ENCODE measurements around the gene KRTAP4-3.
"Not testable (repeated sequence)": the region's sequence is repeated elsewhere in the genome, so short reads cannot be mapped to it uniquely, and the experiment has no call there.

Gene KRTAP4-3

GRCh38 chr17:41150026-41150425, 18.0 kb downstream of the KRTAP4-3 start:
- DNase-seq, result no peak

GRCh38 chr17:41149652-41149985, 18.4 kb downstream of the KRTAP4-3 start, which contains the start of gene KRTAP4-5:
TSS of gene KRTAP4-5 (minus strand) at chr17:41149825. CDS start at chr17:41149767, 58 bp downstream.
- no peak for DNase-seq

GRCh38 chr17:41148971-41149651, 18.9 kb downstream of the KRTAP4-3 start:
- not testable (repeated sequence) for DNase-seq

- no peak for DNase-seq
These were observed 20.4 kb downstream of the KRTAP4-3 start for GRCh38 chr17:41147531-41148204.

GRCh38 chr17:41145261-41145660, 22.8 kb downstream of the KRTAP4-3 start:
- no peak for DNase-seq

- DNase-seq, result no peak
These were observed 23.2 kb downstream of the KRTAP4-3 start for GRCh38 chr17:41144846-41145245.

GRCh38 chr17:41141361-41141760, 26.7 kb downstream of the KRTAP4-3 start:
- DNase-seq, result no peak

- no peak for DNase-seq
These were observed 27.5 kb downstream of the KRTAP4-3 start, which contains the start of gene KRTAP4-6 for GRCh38 chr17:41140360-41141131. TSS of gene KRTAP4-6 (minus strand) at chr17:41140544. CDS start at chr17:41140487, 57 bp downstream.

- DNase-seq, result not testable (repeated sequence)
These were observed 28.2 kb downstream of the KRTAP4-3 start for GRCh38 chr17:41139865-41140264.

- no peak for DNase-seq
These were observed 33.9 kb downstream of the KRTAP4-3 start for GRCh38 chr17:41133880-41134735.

GRCh38 chr17:41131979-41132378, 36.0 kb downstream of the KRTAP4-3 start:
- DNase-seq, result no peak

GRCh38 chr17:41127371-41127770, 40.6 kb downstream of the KRTAP4-3 start:
- DNase-seq, result no peak

- DNase-seq, result no peak
These were observed 41.6 kb downstream of the KRTAP4-3 start for GRCh38 chr17:41126412-41126811.

- DNase-seq, result no peak
These were observed 43.0 kb downstream of the KRTAP4-3 start for GRCh38 chr17:41125064-41125463.

GRCh38 chr17:41123991-41124371, 44.0 kb downstream of the KRTAP4-3 start, which contains the start of gene KRTAP4-12:
TSS of gene KRTAP4-12 (minus strand) at chr17:41124182. CDS start at chr17:41124122, 60 bp downstream.
- not testable (repeated sequence) for DNase-seq

GRCh38 chr17:41123292-41123990, 44.6 kb downstream of the KRTAP4-3 start:
- DNase-seq, result not testable (repeated sequence)

GRCh38 chr17:41121742-41122141, 46.3 kb downstream of the KRTAP4-3 start:
- DNase-seq, result no peak

GRCh38 chr17:41119696-41120690, 48.0 kb downstream of the KRTAP4-3 start:
- DNase-seq, result not testable (repeated sequence)

GRCh38 chr17:41118721-41119120, 49.3 kb downstream of the KRTAP4-3 start:
- no peak for DNase-seq

- DNase-seq, result not testable (repeated sequence)
These were observed 50.1 kb downstream of the KRTAP4-3 start, which contains the start of gene KRTAP4-11 for GRCh38 chr17:41117846-41118386. TSS of gene KRTAP4-11 (minus strand) at chr17:41118373. CDS start at chr17:41118315, 58 bp downstream.
